Common myeloid progenitor, CD34-positive (primary cell): Measurements from ENCODE around the gene IPO11.
"Not testable (repeated sequence)": the region's sequence is repeated elsewhere in the genome, so short reads cannot be mapped to it uniquely, and the experiment has no call there.

ENCODE experiments used
- CTCF ChIA-PET: fragments of 350-600 bp; sonication (Branson Sonifier 250); formaldehyde crosslinking; loops from one replicate; lab custom pipeline; 2021; ENCODE audit warnings: antibody characterized with exemption; lab: Charles Lee
- POLR2A ChIA-PET: fragments of 350-600 bp; sonication (Branson Sonifier 250); formaldehyde crosslinking; loops from one replicate; lab custom pipeline; 2021; ENCODE audit warnings: antibody characterized with exemption; lab: Charles Lee
- DNase-seq, 3 donors: peaks; one replicate each; pipeline versions ENCODE4 v3.0.0 to v3.0.0-alpha.2; 2013
- H3K27ac ChIP-seq, 2 experiments: 1 replicate in 1 of 2; 2 replicates in 1 of 2; pipeline ENCODE4 v1.7.0; 2013; ENCODE audit warnings: inconsistent platforms in 2 of 2, low read length in 2 of 2, mild to moderate bottlenecking in 2 of 2, low read depth in 1 of 2, moderate library complexity in 1 of 2; ENCODE audit not compliant: severe bottlenecking in 2 of 2, insufficient read depth in 1 of 2, poor library complexity in 1 of 2
- H3K27me3 ChIP-seq, 5 experiments: replicated peaks in 2 of 5; 1 replicate in 3 of 5; 2 replicates in 2 of 5; pipeline versions ENCODE4 v1.6.1 to v1.7.0; 2013; ENCODE audit warnings: low read length in 4 of 5, mild to moderate bottlenecking in 2 of 5, moderate library complexity in 2 of 5, inconsistent platforms in 1 of 5; ENCODE audit not compliant: insufficient read depth in 5 of 5, control insufficient read depth in 4 of 5
- H3K36me3 ChIP-seq, 4 experiments: 1 replicate in 2 of 4; 2 replicates in 2 of 4; pipeline versions ENCODE4 v1.6.1 to v1.7.0; 2013; ENCODE audit warnings: low read length in 3 of 4, control low read depth in 1 of 4, mild to moderate bottlenecking in 1 of 4; ENCODE audit not compliant: control insufficient read depth in 4 of 4, insufficient read depth in 4 of 4
- H3K4me1 ChIP-seq, 4 experiments: 1 replicate in 3 of 4; 2 replicates in 1 of 4; pipeline versions ENCODE4 v1.6.1 to v1.7.1; 2013; ENCODE audit warnings: low read length in 3 of 4, mild to moderate bottlenecking in 3 of 4, control low read depth in 1 of 4, inconsistent platforms in 1 of 4, moderate library complexity in 1 of 4; ENCODE audit not compliant: control insufficient read depth in 4 of 4, insufficient read depth in 4 of 4; ENCODE audit errors: control extremely low read depth in 1 of 4
- H3K4me3 ChIP-seq, 7 experiments: 1 replicate in 4 of 7; 2 replicates in 3 of 7; pipeline versions ENCODE4 v1.5.1 to v1.7.0; 2013; ENCODE audit warnings: mild to moderate bottlenecking in 7 of 7, low read length in 6 of 7, moderate library complexity in 6 of 7, inconsistent platforms in 2 of 7, low read depth in 2 of 7, control low read depth in 1 of 7; ENCODE audit not compliant: insufficient read depth in 4 of 7, control insufficient read depth in 1 of 7; ENCODE audit errors: extremely low read depth in 1 of 7
- H3K9me3 ChIP-seq, 5 experiments: 1 replicate in 4 of 5; 2 replicates in 1 of 5; pipeline versions ENCODE4 v1.6.1 to v1.7.1; 2013; ENCODE audit warnings: low read length in 4 of 5, mild to moderate bottlenecking in 2 of 5, inconsistent platforms in 1 of 5, low read depth in 1 of 5, moderate library complexity in 1 of 5; ENCODE audit not compliant: control insufficient read depth in 4 of 5, insufficient read depth in 2 of 5; ENCODE audit errors: control extremely low read depth in 1 of 5
- WGBS: methylation state at CpG from one replicate; pipeline ENCODE4 v1.1.5; 2013; ENCODE audit not compliant: insufficient coverage; 5-methylcytosine and 5-hydroxymethylcytosine counted together

Gene IPO11

DNA sequence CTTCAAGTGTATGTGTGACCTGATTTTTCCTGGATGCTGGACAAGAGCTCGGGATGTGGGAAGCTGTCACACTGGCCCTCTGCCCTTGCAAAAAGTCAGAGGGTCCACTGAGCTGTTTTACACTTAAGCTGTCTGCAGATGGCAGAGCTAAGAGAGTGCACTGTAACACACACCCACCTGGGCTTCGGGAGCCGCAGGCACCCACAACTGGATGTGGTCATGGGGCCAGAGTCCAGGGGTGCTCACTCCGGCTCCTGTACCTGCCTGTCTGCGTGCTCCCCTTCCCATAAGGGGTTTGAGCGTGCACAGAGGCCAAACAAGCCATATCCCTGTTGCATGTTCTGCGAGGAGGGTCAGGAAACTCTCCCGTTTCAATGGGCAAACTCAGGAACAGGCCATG, 248.6 kb downstream of the IPO11 start:
- H3K4me3 ChIP-seq: no peak overlapping the region
- no peak overlapping the region for H3K27ac ChIP-seq
- H3K4me1 ChIP-seq: peaks cover 0 to 6% (median 3%) of the 10 kb centered on the region in 4 experiments
- H3K36me3 ChIP-seq: no peaks in the 10 kb centered on the region
- 93% methylated on average over 8 of the region's 8 CpGs for WGBS
- H3K9me3 ChIP-seq: no peaks in the 10 kb centered on the region
- POLR2A ChIA-PET: no interaction called here
- no peaks in the 10 kb centered on the region for H3K27me3 ChIP-seq
- DNase-seq: no peak
- CTCF ChIA-PET: interaction anchor here (0.6 kb wide), 1 partner anchor 28 kb away, joined by 3 read pairs; no protein-coding TSS in a partner anchor

DNA sequence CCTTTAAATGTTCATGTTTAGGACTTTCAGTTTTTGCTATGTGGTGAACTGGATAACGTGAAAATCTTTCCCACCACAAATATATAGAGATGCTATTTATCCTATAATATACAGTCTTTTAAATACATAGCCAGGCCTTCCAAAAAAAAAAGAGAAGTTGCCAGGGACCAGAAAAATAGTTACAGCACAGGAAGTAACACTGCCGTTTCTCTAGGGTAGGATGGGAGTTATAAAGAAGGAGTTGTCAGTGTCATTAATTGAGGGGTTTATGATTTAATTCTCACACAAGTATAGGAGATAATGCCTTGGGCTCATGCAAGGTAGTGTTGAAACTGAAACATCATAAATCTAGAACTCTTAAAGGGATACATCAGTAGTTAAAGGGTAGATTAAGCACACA, 250.0 kb downstream of the IPO11 start:
- Histone ChIP-seq H3K27me3 (no peaks in the 10 kb centered on the region), H3K4me1 (peaks cover 0 to 6% (median 3%) of the 10 kb centered on the region in 4 experiments), H3K36me3 (no peaks in the 10 kb centered on the region), H3K9me3 (no peaks in the 10 kb centered on the region), H3K4me3 (peak overlapping the region in 1 of 7 experiments; percentile 7), H3K27ac (no peak overlapping the region)
- WGBS: no CpG with 5 or more reads among the region's 2 CpGs
- peak in 2 of 3 donors; percentile 53 to 61 for DNase-seq
- POLR2A ChIA-PET: no interaction called here
- CTCF ChIA-PET: no interaction called here

DNA sequence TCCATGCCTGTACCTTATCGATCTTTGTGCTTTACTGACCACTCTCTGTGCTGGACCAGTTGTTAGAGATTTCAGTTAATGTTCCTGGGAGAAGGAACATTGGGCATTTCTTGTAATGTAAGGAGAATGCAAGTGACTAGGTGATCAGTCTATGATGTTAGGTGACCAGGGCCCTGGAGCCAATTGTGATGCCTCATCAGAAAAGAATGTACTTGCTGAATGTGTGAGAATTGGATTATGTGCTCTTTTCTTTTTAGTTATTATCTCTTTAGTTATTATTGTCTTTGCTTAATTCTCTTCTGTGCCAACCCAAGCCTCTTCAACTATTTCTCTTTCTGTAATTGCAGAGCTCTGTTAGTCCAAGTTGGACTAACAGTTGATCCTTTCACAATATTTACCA, 258.9 kb downstream of the IPO11 start:
- WGBS: 100% methylated on average over 1 of the region's 1 CpG
- CTCF ChIA-PET: no interaction called here
- DNase-seq: no peak
- no peaks in the 10 kb centered on the region for H3K4me1 ChIP-seq
- H3K4me3 ChIP-seq: no peak overlapping the region
- no peaks in the 10 kb centered on the region for H3K9me3 ChIP-seq
- H3K27me3 ChIP-seq: no peaks in the 10 kb centered on the region
- POLR2A ChIA-PET: no interaction called here
- no peak overlapping the region for H3K27ac ChIP-seq
- H3K36me3 ChIP-seq: no peaks in the 10 kb centered on the region

DNA sequence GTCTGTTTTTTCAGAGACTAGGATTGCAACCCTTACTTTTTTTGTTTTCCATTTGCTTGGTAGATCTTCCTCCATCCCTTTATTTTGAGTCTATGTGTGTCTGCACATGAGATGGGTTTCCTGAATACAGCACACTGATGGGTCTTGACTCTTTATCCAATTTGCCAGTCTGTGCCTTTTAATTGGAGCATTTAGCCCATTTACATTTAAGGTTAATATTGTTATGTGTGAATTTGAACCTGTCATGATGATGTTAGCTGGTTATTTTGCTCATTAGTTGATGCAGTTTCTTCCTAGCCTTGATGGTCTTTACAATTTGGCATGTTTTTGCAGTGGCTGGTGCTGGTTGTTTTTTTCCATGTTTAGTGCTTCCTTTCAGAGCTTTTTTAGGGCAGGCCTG, 264.0 kb downstream of the IPO11 start:
- H3K27ac ChIP-seq, DNase-seq, CTCF ChIA-PET, H3K4me1 ChIP-seq, H3K4me3 ChIP-seq, POLR2A ChIA-PET, H3K27me3 ChIP-seq, H3K36me3 ChIP-seq: not testable (repeated sequence)
- H3K9me3 ChIP-seq: peaks cover 1 to 16% (median 6%) of the 10 kb centered on the region in 5 experiments
